Measurements from ENCODE around the gene IQGAP2. TPM values are rescaled to one million over a fixed set of nuclear protein-coding genes. Genes with fewer than 3 reads are reported as not detected.

IQGAP2 gene
- total and polyA plus RNA-seq, 9 of the 15 experiments (the other 6 are each of a cell fraction or from before 2014, with no cell fraction given): 8.7 to 23.2 (median 17.4) TPM

DNA sequence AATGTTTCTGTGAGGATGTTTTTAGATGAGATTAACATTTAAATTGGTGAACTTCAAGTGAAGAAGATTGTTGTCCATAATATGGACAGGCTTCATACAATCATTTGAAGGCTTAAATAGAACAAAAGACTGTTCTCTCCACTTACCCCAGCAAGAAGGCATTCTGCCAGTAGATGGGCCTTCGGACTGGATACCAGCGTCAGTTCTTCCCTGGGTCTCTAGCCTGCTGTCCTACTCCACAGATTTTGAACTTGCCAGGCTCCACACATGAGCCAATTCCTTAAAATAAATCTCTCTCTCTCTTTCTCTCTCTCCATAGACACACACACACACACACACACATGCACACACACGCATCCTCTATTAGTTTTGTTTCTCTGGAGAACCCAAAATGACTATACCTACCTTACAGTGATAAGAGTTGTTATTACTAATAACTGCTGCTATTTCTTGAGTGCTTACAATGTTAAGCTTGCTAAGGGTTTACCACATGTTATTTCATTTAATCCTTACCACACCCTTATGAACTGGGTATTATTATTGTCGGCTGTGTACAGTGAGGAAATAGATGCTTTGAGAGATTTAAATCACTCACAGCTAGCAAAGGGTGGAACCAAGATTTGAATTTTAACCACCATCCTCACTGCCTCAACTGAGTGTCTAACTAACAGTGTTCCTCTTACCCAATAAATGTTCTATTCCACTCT lies 19.8 kb upstream of the IQGAP2 start:
- in situ Hi-C loops (cut with MboI): no loop called here
- Histone ChIP-seq H3K9me1 (ENCODE audit: control insufficient read depth, insufficient read depth, low read length) (no peaks in the 10 kb centered on the region), H3K27ac (ENCODE audit: extremely low read depth, low read depth, low read length) (no peak overlapping the region), H3K36me3 (ENCODE audit: control insufficient read depth, insufficient read depth, low read length) (no peaks in the 10 kb centered on the region), H3K9me3 (replicated peaks; ENCODE audit: control insufficient read depth, insufficient read depth, low read depth, low read length) (no peaks in the 10 kb centered on the region), H4K20me1 (replicated peaks; ENCODE audit: control insufficient read depth, insufficient read depth, low read length) (no peaks in the 10 kb centered on the region), H3K27me3 (ENCODE audit: control insufficient read depth in 2 of 2, insufficient read depth in 2 of 2, low read length in 2 of 2) (no peaks in the 10 kb centered on the region), H3K4me1 (replicated peaks in 1 of 2; ENCODE audit: control insufficient read depth in 2 of 2, insufficient read depth in 2 of 2, low read length in 2 of 2) (peaks cover 2 to 17% of the 10 kb centered on the region in 2 experiments; a peak in 3 of 5 replicates), H3K79me2 (ENCODE audit: control insufficient read depth, insufficient read depth, low read length) (no peaks in the 10 kb centered on the region), H3K4me2 (ENCODE audit: insufficient read depth, low read length) (no peak overlapping the region), H3K4me3 (no peak overlapping the region), H2AFZ (ENCODE audit: low read depth, low read length) (no peak overlapping the region), H3K9ac (ENCODE audit: insufficient read depth in 1 of 2, low read depth in 2 of 2, low read length in 2 of 2) (no peak overlapping the region)
- intact Hi-C loops (cut with micrococcal nuclease): no loop called here
- TF ChIP-seq CXXC5 (CRISPR knock-in tag; IDR thresholded peaks at IDR 0.05) (no peak), ZNF3 (CRISPR knock-in tag; IDR thresholded peaks at IDR 0.05) (no peak), MBD2 (IDR thresholded peaks at IDR 0.05; ENCODE audit: borderline replicate concordance, low read depth) (no peak), ATF1 (CRISPR knock-in tag; IDR thresholded peaks at IDR 0.05) (no peak), ATF1 (tag; IDR thresholded peaks at IDR 0.05) (no peak), RFX5 (IDR thresholded peaks at IDR 0.05; ENCODE audit: low read depth, low read length) (no peak), MECOM (CRISPR knock-in tag; IDR thresholded peaks at IDR 0.05) (no peak), ZNF551 (CRISPR knock-in tag; IDR thresholded peaks at IDR 0.05) (no peak), ARID1B (IDR thresholded peaks at IDR 0.05) (no peak), SMARCE1 (IDR thresholded peaks at IDR 0.05) (no peak), FOXA3 (CRISPR knock-in tag; conservative IDR thresholded peaks at IDR 0.05 in 1 of 2, IDR thresholded peaks at IDR 0.05 in 1 of 2) (no peak)
- TF ChIP-seq, protein P1, sequence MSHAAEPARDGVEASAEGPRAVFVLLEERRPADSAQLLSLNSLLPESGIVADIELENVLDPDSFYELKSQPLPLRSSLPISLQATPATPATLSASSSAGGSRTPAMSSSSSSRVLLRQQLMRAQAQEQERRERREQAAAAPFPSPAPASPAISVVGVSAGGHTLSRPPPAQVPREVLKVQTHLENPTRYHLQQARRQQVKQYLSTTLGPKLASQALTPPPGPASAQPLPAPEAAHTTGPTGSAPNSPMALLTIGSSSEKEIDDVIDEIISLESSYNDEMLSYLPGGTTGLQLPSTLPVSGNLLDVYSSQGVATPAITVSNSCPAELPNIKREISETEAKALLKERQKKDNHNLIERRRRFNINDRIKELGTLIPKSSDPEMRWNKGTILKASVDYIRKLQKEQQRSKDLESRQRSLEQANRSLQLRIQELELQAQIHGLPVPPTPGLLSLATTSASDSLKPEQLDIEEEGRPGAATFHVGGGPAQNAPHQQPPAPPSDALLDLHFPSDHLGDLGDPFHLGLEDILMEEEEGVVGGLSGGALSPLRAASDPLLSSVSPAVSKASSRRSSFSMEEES (CRISPR knock-in tag; IDR thresholded peaks at IDR 0.05): no peak
- TF ChIP-seq, protein P2, sequence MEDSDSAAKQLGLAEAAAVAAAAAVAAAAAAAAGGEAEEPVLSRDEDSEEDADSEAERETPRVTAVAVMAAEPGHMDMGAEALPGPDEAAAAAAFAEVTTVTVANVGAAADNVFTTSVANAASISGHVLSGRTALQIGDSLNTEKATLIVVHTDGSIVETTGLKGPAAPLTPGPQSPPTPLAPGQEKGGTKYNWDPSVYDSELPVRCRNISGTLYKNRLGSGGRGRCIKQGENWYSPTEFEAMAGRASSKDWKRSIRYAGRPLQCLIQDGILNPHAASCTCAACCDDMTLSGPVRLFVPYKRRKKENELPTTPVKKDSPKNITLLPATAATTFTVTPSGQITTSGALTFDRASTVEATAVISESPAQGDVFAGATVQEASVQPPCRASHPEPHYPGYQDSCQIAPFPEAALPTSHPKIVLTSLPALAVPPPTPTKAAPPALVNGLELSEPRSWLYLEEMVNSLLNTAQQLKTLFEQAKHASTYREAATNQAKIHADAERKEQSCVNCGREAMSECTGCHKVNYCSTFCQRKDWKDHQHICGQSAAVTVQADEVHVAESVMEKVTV (CRISPR knock-in tag; IDR thresholded peaks at IDR 0.05): no peak
- no peak for DNase-seq (ENCODE audit: extremely low read depth in 1 of 4, low spot score in 3 of 4)
- ChIA-PET CTCF (ENCODE audit: low intra/inter-chr PET ratio) (no interaction called here), POLR2A (interaction anchor here (0.6 kb wide), 1 partner anchor 68 kb away, joined by 3 read pairs; no protein-coding TSS in a partner anchor)
- no peak for FAIRE-seq
- BruUV-seq (replicated peaks): no TSS peak
- no peak for ATAC-seq
- WGBS (ENCODE audit: insufficient coverage, low coverage, missing lambda C conversion rate): 56% methylated on average over 4 of the region's 4 CpGs
